MM.1S (cell line): ENCODE results near the gene OCIAD2.

Experiments
- CTCF ChIP-seq: fragments of 300-600 bp; sonication (generic); IDR thresholded peaks from 2 replicates; pipeline ENCODE4 v1.5.1; 2016; ENCODE audit warnings: antibody characterized with exemption, low read length, mixed read lengths
- EZH2 ChIP-seq: fragments of 300-600 bp; sonication (generic); optimal IDR thresholded peaks from 2 replicates; pipeline ENCODE3; 2017; ENCODE audit warnings: low read depth, mild to moderate bottlenecking, antibody characterized with exemption, low read length, mixed read lengths
- EZH2phosphoT487 ChIP-seq: fragments of 300-600 bp; sonication (generic); IDR thresholded peaks from 2 replicates; pipeline ENCODE4 v1.6.1; 2018; ENCODE audit warnings: antibody characterized with exemption, low read length

- TF ChIP-seq EZH2phosphoT487 (no peak), CTCF (no peak), EZH2 (no peak)
Measured at GRCh38 chr4:48909697-48910096, 3.1 kb upstream of the OCIAD2 start.
